K562 (cell line): ENCODE measurements around the gene ZBTB8A. TPM values are rescaled to one million over a fixed set of nuclear protein-coding genes. Genes with fewer than 3 reads are reported as not detected.

Experiments
- ADNP ChIP-seq: fragments of 200-800 bp; sonication (Bioruptor generic); IDR thresholded peaks from 2 replicates; pipeline ENCODE4 v1.6.1; 2016; ENCODE audit warnings: missing genetic modification characterization, missing compliant biosample characterization
- BRF1 ChIP-seq: IDR thresholded peaks from 3 replicates; pipeline ENCODE4 v1.6.1; 2011; ENCODE audit warnings: borderline replicate concordance, mild to moderate bottlenecking; ENCODE audit not compliant: insufficient read length; ENCODE audit errors: extremely low read depth
- E2F5 ChIP-seq: sonication (generic); formaldehyde crosslinking; IDR thresholded peaks from 2 replicates; pipeline ENCODE4 v1.8.0; 2022; ENCODE audit warnings: mild to moderate bottlenecking, missing genetic modification reagents
- EGR1 ChIP-seq: fragments of 450-650 bp; conservative IDR thresholded peaks from 2 replicates; pipeline ENCODE4 v1.6.1; 2017; ENCODE audit warnings: mild to moderate bottlenecking
- FOXP1 ChIP-seq: sonication (generic); formaldehyde crosslinking; IDR thresholded peaks from 2 replicates; pipeline ENCODE4 v1.8.0; 2022; ENCODE audit warnings: mild to moderate bottlenecking, missing genetic modification reagents
- KLF13 ChIP-seq: fragments of 450-650 bp; IDR thresholded peaks from 2 replicates; pipeline ENCODE4 v1.6.1; 2016; ENCODE audit warnings: missing genetic modification characterization, low read depth, mild to moderate bottlenecking, missing compliant biosample characterization, moderate library complexity, borderline replicate concordance
- MLX ChIP-seq, 2 experiments: fragments of 450-650 bp in 1 of 2; sonication (generic) in 1 of 2; formaldehyde crosslinking; conservative IDR thresholded peaks; 2 replicates each; pipeline versions ENCODE4 v1.4.0 to v1.8.1; 2020 to 2022; ENCODE audit warnings: mild to moderate bottlenecking in 1 of 2, missing genetic modification reagents in 1 of 2
- NCOA4 ChIP-seq: fragments of 450-650 bp; IDR thresholded peaks from 2 replicates; pipeline ENCODE4 v1.6.1; 2018; ENCODE audit warnings: mild to moderate bottlenecking; ENCODE audit not compliant: partially characterized antibody
- PPARD ChIP-seq: fragments of 250-450 bp; sonication (Bioruptor Pico); IDR thresholded peaks from 2 replicates; pipeline ENCODE4 v1.8.0; 2022; ENCODE audit warnings: inconsistent platforms, mild to moderate bottlenecking, moderate library complexity
- RB1 ChIP-seq: fragments of 450-650 bp; IDR thresholded peaks from 2 replicates; pipeline ENCODE4 v1.6.1; 2017; ENCODE audit warnings: low read depth, mild to moderate bottlenecking
- RBFOX2 ChIP-seq: fragments of 200-400 bp; formaldehyde crosslinking; IDR thresholded peaks from 2 replicates; pipeline ENCODE4 v1.6.1; 2017; ENCODE audit warnings: low read depth, mild to moderate bottlenecking, low read length, moderate library complexity
- RBM25 ChIP-seq: fragments of 200-400 bp; formaldehyde crosslinking; IDR thresholded peaks from 2 replicates; pipeline ENCODE4 v1.6.1; 2018; ENCODE audit warnings: low read length, low read depth, moderate library complexity; ENCODE audit not compliant: severe bottlenecking
- RBM34 ChIP-seq: fragments of 200-400 bp; formaldehyde crosslinking; IDR thresholded peaks from 2 replicates; pipeline ENCODE4 v1.6.1; 2018; ENCODE audit warnings: low read length, borderline replicate concordance; ENCODE audit not compliant: insufficient read depth
- SMAD4 ChIP-seq: fragments of 250-450 bp; sonication (Bioruptor Pico); conservative IDR thresholded peaks from 2 replicates; pipeline ENCODE4 v1.8.0; 2021; ENCODE audit warnings: inconsistent platforms, mild to moderate bottlenecking, moderate library complexity
- SNRNP70 ChIP-seq: fragments of 200-400 bp; formaldehyde crosslinking; optimal IDR thresholded peaks from 2 replicates; pipeline ENCODE3; 2017; ENCODE audit warnings: low read depth, low read length
- SREBF1 ChIP-seq: fragments of 150-350 bp; IDR thresholded peaks from 2 replicates; pipeline ENCODE4 v1.6.1; 2014; ENCODE audit warnings: antibody characterized with exemption, low read depth, low read length, borderline replicate concordance
- SRSF9 ChIP-seq: fragments of 200-400 bp; formaldehyde crosslinking; IDR thresholded peaks from 2 replicates; pipeline ENCODE4 v1.6.1; 2017; ENCODE audit warnings: low read depth, low read length, borderline replicate concordance
- XRCC5 ChIP-seq: fragments of 200-400 bp; formaldehyde crosslinking; IDR thresholded peaks from 2 replicates; pipeline ENCODE4 v1.6.1; 2017; ENCODE audit warnings: low read depth, mild to moderate bottlenecking, low read length
- ZNF316 ChIP-seq: fragments of 450-650 bp; IDR thresholded peaks from 2 replicates; pipeline ENCODE4 v1.6.1; 2016
- ZNF696 ChIP-seq: fragments of 250-450 bp; sonication (Bioruptor Pico); conservative IDR thresholded peaks from 2 replicates; pipeline ENCODE4 v1.4.0; 2020; ENCODE audit warnings: mild to moderate bottlenecking, moderate library complexity
- ZNF785 ChIP-seq: fragments of 250-450 bp; sonication (Bioruptor Pico); IDR thresholded peaks from 2 replicates; pipeline ENCODE4 v1.4.0; 2020; ENCODE audit warnings: mild to moderate bottlenecking
- polyA plus RNA-seq, 8 experiments: library from polyadenylated mRNA; depleted of rRNA in 4 of 8; stranded (reverse) in 5 of 8; unstranded in 3 of 8; fragments of >200 nt; fragmentation: Nextera tagmentation in 2 of 8; fragmentation: Illumina TruSeq in 1 of 8; extraction: Ambion mirVana in 2 of 8; extraction: Trizol in 1 of 8; gene quantifications; 2 replicates each; pipeline versions ENCODE4 v1.2.1 to v1.2.3, GENCODE V29; 2011 to 2014; ENCODE audit warnings: inconsistent platforms in 1 of 8, missing spikeins in 1 of 8
- total RNA-seq, 7 experiments: library from RNA; depleted of rRNA in 6 of 7; stranded (reverse); fragments of >200 nt in 6 of 7; fragmentation: Illumina TruSeq in 2 of 7; extraction: Trizol in 2 of 7; gene quantifications; 2 replicates each; pipeline versions ENCODE4 v1.2.1 to v1.2.3, GENCODE V29; 2011 to 2021; ENCODE audit warnings: low replicate concordance in 1 of 7
- TF ChIP-seq, protein P1 (sequence below): fragments of 250-450 bp; sonication (Bioruptor Pico); IDR thresholded peaks from 2 replicates; pipeline ENCODE4 v1.8.0; 2022; ENCODE audit warnings: moderate library complexity, mild to moderate bottlenecking, inconsistent platforms
- TF ChIP-seq, protein P2 (sequence below): fragments of 250-450 bp; sonication (Bioruptor Pico); IDR thresholded peaks from 2 replicates; pipeline ENCODE4 v1.4.0; 2020; ENCODE audit warnings: mild to moderate bottlenecking, moderate library complexity
- TF ChIP-seq, protein P3 (sequence below): fragments of 200-800 bp; sonication (Bioruptor generic); IDR thresholded peaks from 2 replicates; pipeline ENCODE4 v1.6.1; 2017; ENCODE audit warnings: missing genetic modification characterization, missing compliant biosample characterization

The ZBTB8A gene
- total and polyA plus RNA-seq, 9 of the 15 experiments (the other 6 are each of a cell fraction or from before 2014, with no cell fraction given) = 0.01 to 0.64 (median 0.09) TPM

- no peak for TF ChIP-seq SNRNP70
- TF ChIP-seq BRF1 = no peak
- TF ChIP-seq, protein P1, sequence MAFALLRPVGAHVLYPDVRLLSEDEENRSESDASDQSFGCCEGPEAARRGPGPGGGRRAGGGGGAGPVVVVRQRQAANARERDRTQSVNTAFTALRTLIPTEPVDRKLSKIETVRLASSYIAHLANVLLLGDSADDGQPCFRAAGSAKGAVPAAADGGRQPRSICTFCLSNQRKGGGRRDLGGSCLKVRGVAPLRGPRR (CRISPR knock-in tag) = no peak
- no peak for TF ChIP-seq ZNF785 (CRISPR knock-in tag)
- no peak for TF ChIP-seq SRSF9
- no peak for TF ChIP-seq E2F5
- 0 out of 2 replicates have a peak, but pooled peaks have one; percentile 2 for TF ChIP-seq RB1
- no peak for TF ChIP-seq RBM34
- TF ChIP-seq ZNF316 = peak; percentile 21; the same call in 1 of the 2 replicates
- no peak for TF ChIP-seq SREBF1
- TF ChIP-seq NCOA4 = no peak
- TF ChIP-seq SMAD4 (CRISPR knock-in tag) = 0 out of 2 replicates have a peak, but pooled peaks have one; percentile 3
- TF ChIP-seq, protein P2, sequence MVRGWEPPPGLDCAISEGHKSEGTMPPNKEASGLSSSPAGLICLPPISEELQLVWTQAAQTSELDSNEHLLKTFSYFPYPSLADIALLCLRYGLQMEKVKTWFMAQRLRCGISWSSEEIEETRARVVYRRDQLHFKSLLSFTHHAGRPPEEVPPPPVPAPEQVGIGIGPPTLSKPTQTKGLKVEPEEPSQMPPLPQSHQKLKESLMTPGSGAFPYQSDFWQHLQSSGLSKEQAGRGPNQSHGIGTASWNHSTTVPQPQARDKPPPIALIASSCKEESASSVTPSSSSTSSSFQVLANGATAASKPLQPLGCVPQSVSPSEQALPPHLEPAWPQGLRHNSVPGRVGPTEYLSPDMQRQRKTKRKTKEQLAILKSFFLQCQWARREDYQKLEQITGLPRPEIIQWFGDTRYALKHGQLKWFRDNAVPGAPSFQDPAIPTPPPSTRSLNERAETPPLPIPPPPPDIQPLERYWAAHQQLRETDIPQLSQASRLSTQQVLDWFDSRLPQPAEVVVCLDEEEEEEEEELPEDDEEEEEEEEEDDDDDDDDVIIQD (CRISPR knock-in tag) = no peak
- TF ChIP-seq FOXP1 = 0 out of 2 replicates have a peak, but pooled peaks have one; percentile 39
- TF ChIP-seq RBM25 = no peak
- no peak for TF ChIP-seq PPARD (CRISPR knock-in tag)
- TF ChIP-seq ADNP (tag) = no peak
- peak; percentile 56 for TF ChIP-seq EGR1
- TF ChIP-seq KLF13 (tag) = no peak
- TF ChIP-seq XRCC5 = no peak
- TF ChIP-seq ZNF696 (CRISPR knock-in tag) = no peak
- no peak for TF ChIP-seq MLX (CRISPR knock-in tag; conservative IDR thresholded peaks at IDR 0.05)
- TF ChIP-seq, protein P3, sequence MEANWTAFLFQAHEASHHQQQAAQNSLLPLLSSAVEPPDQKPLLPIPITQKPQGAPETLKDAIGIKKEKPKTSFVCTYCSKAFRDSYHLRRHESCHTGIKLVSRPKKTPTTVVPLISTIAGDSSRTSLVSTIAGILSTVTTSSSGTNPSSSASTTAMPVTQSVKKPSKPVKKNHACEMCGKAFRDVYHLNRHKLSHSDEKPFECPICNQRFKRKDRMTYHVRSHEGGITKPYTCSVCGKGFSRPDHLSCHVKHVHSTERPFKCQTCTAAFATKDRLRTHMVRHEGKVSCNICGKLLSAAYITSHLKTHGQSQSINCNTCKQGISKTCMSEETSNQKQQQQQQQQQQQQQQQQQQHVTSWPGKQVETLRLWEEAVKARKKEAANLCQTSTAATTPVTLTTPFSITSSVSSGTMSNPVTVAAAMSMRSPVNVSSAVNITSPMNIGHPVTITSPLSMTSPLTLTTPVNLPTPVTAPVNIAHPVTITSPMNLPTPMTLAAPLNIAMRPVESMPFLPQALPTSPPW (CRISPR knock-in tag) = peak; percentile 4; the same call in 1 of the 2 replicates
- TF ChIP-seq RBFOX2 = peak; percentile 39; the same call in 1 of the 2 replicates
These were observed at the start of gene ZBTB8A (continued) for GRCh38 chr1:32538887-32539583.
